IMR-90 (cell line): ENCODE results near the gene SFSWAP.
A peak's percentile ranks its signal among the peaks of the same experiment; 100 is the strongest.

Source experiments
- CTCF ChIP-seq: conservative IDR thresholded peaks from 2 replicates; pipeline ENCODE4 v1.5.1; 2012; ENCODE audit warnings: mild to moderate bottlenecking, low read depth, low read length, improper control_type of control experiment
- POLR2A ChIP-seq: IDR thresholded peaks from 2 replicates; pipeline ENCODE4 v1.6.1; 2012; ENCODE audit warnings: mild to moderate bottlenecking, low read depth, low read length
- RAD21 ChIP-seq: IDR thresholded peaks from 2 replicates; pipeline ENCODE4 v1.6.1; 2012; ENCODE audit warnings: low read length, improper control_type of control experiment

GRCh38 chr12:131755305-131756113 is 44.6 kb downstream of the SFSWAP start:
- TF ChIP-seq RAD21 (no peak), POLR2A (no peak), CTCF (peak; percentile 9; the same call in 1 of the 2 replicates)
